ENCODE results near the gene TBC1D10A. TPM values are rescaled to one million over a fixed set of nuclear protein-coding genes. Genes with fewer than 3 reads are reported as not detected.
"Not testable (repeated sequence)": the region's sequence is repeated elsewhere in the genome, so short reads cannot be mapped to it uniquely, and the experiment has no call there.

TBC1D10A gene
- total RNA-seq, 1 experiment from 2014 or later: 20.8 TPM

DNA sequence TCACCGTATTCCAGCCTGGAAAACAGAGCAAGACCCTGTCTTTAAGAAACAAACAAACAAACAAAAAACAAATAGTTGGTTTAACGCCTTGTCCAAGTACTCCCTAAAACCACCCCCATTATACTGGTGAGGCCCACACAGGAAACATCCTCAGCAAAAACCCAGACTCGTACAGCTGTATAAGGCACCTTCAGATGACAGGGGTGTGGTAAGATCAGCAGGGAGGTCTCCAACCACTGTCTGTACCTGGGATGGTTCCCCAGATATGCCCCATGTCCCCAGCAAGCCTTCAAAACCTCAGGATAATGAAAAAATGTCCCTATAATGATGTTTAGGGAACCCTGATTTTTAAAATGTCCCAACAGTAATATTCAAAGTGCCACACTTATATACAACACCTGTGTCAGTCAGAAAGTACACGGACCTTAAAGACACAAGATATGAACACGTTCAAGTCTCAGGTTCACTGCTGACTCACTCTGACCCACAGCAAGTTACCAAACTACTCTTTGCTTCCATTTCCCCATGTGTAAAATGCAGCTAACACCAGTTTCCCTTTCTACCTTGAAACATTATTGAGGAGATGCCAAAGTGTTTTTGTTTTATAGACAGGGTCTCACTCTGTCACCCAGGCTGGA is 20.6 kb upstream of the TBC1D10A start:
- no peak for DNase-seq (ENCODE audit: low read depth)

DNA sequence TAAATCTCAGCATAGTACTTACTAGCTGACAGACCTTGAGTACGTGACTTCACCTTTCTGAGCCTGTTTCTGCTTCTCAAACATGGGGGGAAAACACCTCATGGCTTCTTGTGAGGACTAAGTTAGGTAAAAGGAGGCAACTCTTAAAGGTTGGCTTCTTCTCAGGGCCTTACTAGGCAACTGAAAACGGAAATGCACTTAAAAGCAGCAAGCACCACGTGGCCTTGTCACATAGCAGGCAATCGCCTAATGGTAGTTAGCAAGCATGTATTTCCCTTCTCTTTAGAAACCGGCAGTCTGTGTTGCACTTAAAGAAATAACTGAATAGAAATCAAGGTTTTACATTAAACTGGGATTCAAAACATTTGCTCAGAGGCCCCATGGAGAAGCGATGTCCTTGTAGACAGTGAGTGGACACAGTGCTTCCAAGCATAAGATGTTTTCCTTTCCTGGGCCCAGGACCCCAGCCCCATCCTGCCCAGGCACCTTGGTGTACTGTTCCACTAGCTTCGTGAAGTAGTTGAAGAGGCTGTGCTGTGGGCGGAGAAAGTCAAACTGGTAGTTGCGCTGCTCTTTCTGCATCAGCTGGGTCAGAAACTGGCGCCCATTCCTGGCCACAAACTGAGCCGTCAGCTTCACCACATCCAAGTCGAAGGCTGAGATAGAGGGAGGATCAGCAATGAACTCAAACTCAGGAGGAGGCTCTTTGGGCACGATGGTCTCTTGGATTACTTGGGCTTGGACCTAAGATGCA is 17.9 kb upstream of the TBC1D10A start:
- DNase-seq (ENCODE audit: low read depth): no peak

DNA sequence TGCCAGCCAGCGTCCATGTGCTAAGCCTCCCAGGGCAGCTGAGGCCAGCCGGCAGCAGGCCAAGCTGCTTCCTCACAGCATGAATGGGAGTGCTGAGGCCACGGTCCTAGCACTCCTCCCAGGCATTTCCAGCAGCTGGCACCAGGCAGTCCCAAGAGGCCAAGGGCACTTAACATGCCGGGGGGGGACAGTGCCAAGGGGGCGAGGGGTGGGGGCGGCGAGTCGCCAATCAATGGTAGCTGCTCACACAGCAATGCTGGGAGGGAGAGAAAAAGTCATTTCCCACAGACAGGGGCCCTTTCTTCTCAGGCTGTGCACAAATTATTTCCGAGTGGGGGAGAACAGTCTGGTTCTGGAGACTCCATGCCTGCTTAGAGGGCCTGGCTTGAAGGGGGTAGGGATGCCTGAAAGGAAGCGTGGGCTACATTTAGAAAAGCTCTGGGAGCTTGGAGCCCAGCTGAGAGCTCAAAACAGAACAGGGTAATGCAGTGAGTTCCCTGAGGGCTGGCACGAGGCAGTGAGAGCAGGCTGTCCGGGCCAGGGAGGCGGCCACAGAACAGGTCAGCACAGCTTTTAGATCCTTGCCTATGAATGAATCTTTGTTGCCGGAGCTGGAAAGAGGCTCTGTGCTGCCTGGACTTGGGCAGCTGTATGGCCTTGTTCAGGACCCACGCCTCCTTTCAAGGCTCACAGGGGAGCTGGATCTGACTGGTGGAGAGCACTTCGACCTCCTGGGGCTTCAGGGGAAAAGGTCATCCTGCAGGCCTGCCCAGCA is 14.4 kb upstream of the TBC1D10A start:
- no peak for DNase-seq (ENCODE audit: low read depth)

DNA sequence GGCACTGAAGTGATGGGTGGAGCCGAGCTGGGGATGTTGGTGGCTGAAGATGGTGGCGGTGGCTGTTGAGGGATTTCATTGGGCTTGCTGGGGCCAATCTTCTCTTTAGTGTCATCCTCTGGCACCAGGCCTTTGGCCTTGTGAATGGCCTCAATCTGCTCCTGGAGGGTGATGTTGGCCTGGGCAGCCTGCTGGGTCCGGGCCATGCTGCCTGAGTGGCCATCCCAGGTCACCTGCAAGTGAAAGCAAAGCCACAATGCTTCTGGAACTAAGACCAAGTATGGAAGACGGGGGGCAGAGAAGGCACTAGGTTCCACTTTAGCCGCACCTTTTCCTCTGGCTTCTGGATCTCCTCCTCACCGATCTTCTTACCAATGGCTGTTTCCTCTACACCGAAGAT is 12.1 kb upstream of the TBC1D10A start:
- DNase-seq (ENCODE audit: low read depth): no peak

DNA sequence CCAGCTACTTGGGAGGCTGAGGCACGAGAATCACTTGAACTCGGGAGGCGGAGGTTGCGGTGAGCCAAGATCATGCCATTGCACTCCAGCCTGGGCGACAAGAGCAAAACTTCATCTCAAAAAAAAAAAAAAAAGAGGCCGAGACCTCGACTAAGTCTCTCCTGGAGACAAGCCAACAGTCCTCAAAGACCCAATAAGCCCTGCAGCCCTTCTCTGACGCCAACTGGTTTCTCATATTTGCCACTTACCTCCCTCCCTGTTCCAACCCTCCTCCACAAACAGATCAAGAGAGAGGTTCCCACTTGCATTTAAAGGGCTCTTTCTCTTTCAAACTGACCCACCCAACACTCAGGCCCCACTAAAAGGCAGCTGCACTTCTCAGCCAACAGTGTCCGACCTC is 11.6 kb upstream of the TBC1D10A start:
- not testable (repeated sequence) for DNase-seq (ENCODE audit: low read depth)

- no peak for DNase-seq (ENCODE audit: low read depth)
Measured at GRCh38 chr22:30337461-30337778, 10.7 kb upstream of the TBC1D10A start.

DNA sequence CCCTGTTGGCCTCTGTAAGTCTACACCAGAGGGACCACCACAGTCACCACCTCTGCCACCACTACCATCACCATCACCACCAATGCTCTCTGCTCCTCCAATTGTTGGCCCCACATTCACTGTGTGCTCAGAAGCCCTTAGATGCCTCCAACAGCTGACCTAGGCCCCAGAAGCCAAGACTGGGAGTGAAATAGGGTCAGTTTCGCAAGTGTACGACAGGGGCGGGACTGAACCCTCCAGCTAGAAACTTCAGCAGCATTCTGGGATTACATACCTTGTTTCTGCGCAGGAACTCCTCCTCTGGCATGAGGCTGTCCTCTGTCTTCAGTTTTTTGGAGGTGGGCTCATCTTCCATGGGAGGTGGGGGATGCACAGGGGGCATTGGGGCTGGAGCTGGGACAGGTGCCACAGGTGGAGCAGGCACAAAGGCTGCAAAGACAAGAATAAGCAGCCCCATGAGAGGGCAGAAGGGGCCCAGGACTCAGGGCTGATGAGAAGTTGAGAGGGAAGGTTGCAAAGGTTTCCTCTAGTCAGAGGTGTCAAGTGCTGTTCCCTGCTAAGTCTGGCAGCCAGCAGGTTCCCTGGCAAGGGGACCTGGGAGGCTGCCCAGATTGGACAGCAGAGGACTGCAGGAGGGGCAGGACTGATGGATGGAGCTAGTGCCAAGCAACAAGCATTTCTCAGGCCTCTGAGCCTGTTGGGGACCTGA is 10.2 kb upstream of the TBC1D10A start:
- DNase-seq (ENCODE audit: low read depth): no peak

- DNase-seq (ENCODE audit: low read depth): no peak
Measured at GRCh38 chr22:30335236-30335635, 8.5 kb upstream of the TBC1D10A start.

- DNase-seq (ENCODE audit: low read depth): no peak
Measured at GRCh38 chr22:30334646-30335045, 7.9 kb upstream of the TBC1D10A start.

- DNase-seq (ENCODE audit: low read depth): no peak
Measured at GRCh38 chr22:30333707-30334087, 7.0 kb upstream of the TBC1D10A start.

GRCh38 chr22:30332994-30333706 is 6.4 kb upstream of the TBC1D10A start:
- no peak for DNase-seq (ENCODE audit: low read depth)

DNA sequence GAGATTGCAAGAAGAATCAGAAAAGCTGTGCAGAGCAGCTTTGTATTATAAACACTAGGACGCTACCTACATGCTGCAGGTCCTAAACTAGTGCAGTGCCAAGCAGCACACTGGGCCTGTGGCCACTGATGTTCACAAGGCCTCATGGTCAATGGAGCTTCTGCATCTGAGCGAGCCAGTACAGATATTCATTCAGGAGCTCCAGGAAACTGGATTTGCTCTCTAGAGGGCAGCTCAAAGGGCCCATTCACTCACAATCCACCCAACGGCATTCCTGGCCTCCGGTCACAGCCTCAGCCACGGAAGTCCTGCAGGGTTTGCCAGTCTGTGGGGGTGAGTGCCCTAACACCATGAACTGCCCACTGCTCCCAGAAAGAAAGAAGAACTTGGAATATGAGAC is 5.8 kb upstream of the TBC1D10A start:
- no peak for DNase-seq (ENCODE audit: low read depth)

DNA sequence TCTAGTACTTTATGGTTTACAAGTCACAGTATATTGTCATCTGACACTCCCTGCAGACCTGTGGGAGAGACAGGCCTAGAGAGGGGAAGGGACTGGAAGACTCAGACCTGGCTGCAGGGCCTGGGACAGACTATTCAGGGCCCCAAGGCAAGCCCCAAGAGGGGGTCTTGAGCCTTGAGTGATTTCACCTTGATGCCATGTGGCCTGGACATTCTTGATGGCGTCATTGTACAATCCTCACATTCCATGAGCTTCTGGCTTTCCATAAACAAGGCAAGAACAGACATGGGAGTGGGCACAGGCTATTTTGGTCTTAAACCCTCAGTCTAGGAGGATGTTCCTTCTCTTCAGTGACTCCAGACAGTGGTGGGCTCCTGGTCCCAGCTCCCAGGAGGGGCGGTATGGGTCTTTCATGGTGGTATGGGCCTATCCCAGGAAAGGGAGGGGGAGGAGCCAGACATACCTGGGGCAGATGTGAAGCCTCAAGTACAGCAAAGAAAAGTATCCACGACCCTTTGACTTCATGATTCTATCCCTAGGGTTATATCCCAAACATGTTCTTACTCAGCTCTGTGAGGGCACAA is 1.8 kb upstream of the TBC1D10A start:
- no peak for DNase-seq (ENCODE audit: low read depth)

DNA sequence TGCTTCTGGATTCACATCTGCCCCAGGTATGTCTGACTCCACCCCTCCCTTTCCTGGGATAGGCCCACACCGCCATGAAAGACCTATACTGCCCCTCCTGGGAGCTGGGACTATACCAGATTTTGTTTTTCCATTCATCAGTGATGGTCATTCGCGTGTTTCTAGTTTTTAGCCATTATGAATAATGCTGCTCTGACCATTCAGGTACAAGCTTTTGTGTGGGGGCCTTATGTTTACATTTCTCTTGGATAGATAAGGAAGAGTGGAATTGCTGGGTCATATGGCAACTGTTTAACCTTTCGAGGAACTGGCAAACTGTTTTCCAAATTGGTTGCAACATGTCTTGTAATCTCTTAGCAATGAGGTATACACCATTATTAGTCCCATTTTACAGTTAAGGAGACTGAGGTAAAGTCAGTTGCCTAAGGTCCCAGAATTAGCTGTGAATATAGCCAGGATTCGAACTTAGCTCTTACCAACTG is 1.2 kb upstream of the TBC1D10A start:
- no peak for DNase-seq (ENCODE audit: low read depth)

- peak; percentile 42 for DNase-seq (ENCODE audit: low read depth)
Measured at GRCh38 chr22:30326255-30326705, 461 bp downstream of the TBC1D10A start.

DNA sequence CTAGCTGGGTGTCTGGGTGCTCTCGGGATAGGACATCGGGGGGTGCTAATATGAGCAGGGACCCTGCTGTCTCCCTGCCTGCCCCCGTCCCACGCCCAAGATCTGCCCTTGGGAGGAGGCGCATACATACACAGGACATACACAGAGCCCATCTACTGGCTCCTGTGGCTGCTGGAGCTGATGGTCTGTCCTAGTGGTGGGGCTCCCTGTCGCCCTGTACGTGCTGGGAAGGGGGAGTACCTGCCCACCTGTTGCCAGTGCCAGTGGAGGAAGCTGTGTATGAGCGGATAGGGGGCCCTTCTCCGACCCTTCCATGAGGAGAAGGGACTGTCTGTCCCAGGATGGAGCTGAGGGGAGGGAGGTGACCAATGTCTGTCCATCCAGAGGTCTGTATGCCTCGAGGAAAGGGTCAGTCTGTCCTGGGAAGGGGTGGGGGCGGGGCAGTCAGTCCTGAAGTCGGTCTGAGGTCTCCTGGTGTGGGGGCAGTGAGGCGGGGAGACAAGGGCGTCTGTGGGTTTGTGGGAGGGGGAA is 952 bp downstream of the TBC1D10A start:
- DNase-seq (ENCODE audit: low read depth): no peak

GRCh38 chr22:30325065-30325720 is 1.5 kb downstream of the TBC1D10A start:
- DNase-seq (ENCODE audit: low read depth): peak; percentile 88

- DNase-seq (ENCODE audit: low read depth): peak; percentile 53
Measured at GRCh38 chr22:30324014-30324730, 2.6 kb downstream of the TBC1D10A start.

DNA sequence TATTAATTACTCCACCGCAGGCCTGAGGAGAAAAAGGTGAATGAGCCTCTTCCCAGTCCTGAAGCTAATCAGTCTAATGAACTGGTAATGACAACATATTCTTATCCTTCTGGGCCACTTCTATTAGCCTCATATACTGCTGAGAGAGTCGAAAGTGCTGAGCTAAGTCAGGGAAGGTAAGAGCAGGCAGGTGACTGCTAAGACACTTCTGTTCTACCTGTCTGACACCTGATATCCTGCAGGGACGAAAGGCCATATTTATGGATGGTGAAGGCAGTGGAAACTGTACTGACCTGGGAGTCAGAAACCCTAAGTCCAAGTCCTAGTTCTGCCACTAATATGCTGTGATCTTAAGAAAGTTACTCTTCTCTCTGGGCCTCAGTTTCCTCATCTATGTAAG is 3.5 kb downstream of the TBC1D10A start:
- no peak for DNase-seq (ENCODE audit: low read depth)

- DNase-seq (ENCODE audit: low read depth): no peak
Measured at GRCh38 chr22:30321461-30321860, 5.3 kb downstream of the TBC1D10A start.
